Measurements from ENCODE around the gene RPL37. TPM values are rescaled to one million over a fixed set of nuclear protein-coding genes. Genes with fewer than 3 reads are reported as not detected.
"Not testable (repeated sequence)": the region's sequence is repeated elsewhere in the genome, so short reads cannot be mapped to it uniquely, and the experiment has no call there.

Gene RPL37
- total RNA-seq (ENCODE audit: low replicate concordance) = 164 and 642 TPM in 2 replicates

DNA sequence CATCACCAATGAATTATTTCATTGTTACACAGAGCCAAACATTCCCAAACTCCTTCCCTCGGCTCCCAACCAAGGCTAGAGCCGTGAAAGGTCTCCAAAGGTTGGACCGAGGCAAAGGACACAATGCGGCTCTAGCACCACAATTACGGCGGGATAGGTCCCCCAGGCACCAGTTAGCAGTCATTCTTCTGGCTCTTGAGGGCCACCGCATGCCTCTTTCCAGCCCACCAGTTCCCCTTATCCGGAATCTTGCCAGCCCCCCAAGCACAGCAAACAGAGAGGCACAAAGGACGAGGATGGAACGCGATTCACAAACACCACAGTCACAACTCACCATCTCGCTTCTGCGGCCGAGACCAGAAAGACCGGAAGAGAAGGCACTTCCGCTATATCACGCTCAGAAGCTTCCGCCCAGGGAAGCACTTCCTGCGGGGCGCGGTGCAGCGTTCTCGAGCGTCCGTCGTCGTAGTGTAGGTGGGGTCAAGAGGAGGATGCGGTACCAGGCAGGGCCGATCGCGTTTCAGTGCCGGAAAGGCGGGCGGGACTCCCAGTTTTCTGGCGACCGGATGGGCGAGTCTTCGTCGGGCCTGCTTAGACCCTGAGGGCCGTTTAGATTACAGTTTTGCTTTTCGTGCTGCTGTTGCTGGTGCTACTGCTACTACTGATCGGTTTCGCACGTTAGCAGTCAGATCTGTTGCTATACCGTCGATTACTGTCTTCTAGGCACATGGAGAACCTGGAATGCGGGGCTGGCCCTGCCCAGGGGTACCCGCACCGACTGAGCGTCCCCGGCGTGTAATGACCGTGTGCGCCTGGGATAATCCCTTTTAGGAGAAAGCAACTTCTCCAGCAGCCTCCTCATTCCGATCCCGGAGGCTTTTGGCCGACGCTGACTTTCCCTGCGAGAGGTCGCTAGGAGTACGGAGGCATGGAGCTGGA lies at the start of gene RPL37:
RPL37 (minus strand) TSS at position 374 of the 939 bp plus-strand sequence; CDS start at position 337, 37 bp downstream.
- peak within 1 kb of the TSS; percentile 97 for H3K4me3 ChIP-seq (ENCODE audit: low read depth, low read length)
- DNase-seq (ENCODE audit: low read depth) = peak; percentile 98
- TF ChIP-seq, protein P1, sequence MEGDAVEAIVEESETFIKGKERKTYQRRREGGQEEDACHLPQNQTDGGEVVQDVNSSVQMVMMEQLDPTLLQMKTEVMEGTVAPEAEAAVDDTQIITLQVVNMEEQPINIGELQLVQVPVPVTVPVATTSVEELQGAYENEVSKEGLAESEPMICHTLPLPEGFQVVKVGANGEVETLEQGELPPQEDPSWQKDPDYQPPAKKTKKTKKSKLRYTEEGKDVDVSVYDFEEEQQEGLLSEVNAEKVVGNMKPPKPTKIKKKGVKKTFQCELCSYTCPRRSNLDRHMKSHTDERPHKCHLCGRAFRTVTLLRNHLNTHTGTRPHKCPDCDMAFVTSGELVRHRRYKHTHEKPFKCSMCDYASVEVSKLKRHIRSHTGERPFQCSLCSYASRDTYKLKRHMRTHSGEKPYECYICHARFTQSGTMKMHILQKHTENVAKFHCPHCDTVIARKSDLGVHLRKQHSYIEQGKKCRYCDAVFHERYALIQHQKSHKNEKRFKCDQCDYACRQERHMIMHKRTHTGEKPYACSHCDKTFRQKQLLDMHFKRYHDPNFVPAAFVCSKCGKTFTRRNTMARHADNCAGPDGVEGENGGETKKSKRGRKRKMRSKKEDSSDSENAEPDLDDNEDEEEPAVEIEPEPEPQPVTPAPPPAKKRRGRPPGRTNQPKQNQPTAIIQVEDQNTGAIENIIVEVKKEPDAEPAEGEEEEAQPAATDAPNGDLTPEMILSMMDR (IDR thresholded peaks at IDR 0.05; ENCODE audit: insufficient read depth, low read length) = no peak

DNA sequence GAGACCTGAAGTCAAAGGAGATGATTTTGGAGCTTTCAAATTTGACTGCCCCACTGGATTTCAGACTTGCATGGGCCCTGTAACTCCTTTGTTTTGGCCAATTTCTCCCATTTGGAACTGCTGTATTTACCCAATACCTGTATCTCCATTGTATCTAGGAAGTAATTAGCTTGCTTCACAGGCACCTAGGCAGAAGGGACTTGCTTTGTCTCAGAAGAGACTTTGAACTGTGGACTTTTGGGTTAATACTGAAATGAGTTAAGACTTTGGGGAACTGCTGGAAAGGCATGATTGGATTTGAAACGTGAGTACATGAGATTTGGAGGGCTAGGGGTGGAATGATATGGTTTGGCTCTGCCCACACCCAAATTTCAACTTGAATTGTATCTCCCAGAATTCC lies 48.0 kb upstream of the RPL37 start:
- DNase-seq (ENCODE audit: low read depth); H3K4me3 ChIP-seq (ENCODE audit: low read depth, low read length): not testable (repeated sequence)

DNA sequence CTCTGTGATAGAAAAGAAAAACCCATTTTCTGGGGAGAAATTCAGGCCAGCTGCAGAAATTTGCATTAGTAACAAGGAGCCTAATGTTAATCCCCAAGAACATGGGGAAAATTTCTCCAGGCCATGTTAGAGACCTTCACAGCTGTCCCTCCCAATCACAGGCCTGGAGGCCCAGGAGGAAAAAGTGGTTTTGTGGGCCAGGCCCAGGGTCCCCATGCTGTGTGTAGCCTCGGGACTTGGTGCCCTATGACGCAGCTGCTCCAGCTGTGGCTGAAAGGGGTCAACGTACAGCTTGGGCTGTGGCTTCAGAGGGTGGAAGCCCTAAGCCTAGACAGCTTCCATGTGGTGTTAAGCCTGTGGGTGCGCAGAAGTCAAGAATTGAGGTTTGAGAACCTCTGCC lies 47.3 kb upstream of the RPL37 start:
- TF ChIP-seq, protein P1 (IDR thresholded peaks at IDR 0.05; ENCODE audit: insufficient read depth, low read length) = no peak
- DNase-seq (ENCODE audit: low read depth) = no peak
- H3K4me3 ChIP-seq (ENCODE audit: low read depth, low read length) = no peak overlapping the region

DNA sequence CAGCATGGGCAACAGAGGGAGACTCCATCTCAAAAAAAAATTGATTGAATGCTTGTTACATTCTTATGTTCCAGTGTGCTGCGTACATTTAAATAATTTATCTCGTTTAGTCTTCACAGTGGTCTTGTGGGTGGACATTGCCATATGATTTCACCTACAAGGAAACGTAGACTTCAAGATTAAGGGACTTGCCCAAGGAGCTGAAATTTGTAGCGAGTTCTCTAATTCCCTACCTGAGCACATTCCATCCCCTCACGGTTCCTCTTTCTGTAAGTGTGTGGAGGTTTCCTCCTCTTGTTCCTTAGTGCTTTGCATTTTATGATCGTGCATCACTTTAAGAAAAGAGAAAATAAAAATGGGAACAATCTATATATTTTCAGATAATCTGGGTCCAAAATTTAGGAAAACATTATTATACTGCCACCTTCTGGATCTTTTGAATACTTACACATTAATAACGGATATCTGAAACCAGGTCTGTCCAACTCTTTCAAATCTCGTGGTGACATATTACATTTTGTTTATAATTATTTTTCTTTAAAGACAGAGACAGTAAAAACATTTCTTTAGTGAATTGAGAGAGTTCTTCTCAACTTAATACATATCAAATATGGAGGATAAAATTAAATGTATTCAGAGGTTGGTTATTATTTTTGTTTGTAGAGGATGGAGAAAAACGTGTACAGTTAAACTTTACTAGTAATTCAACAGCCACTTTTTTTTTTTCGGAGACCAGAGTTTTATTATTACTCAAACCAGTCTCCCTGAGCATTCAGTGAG lies 44.3 kb upstream of the RPL37 start:
- TF ChIP-seq, protein P1 (IDR thresholded peaks at IDR 0.05; ENCODE audit: insufficient read depth, low read length) = peak; percentile 20
- H3K4me3 ChIP-seq (ENCODE audit: low read depth, low read length) = peak overlapping the region; percentile 40
- peak; percentile 63 for DNase-seq (ENCODE audit: low read depth)

DNA sequence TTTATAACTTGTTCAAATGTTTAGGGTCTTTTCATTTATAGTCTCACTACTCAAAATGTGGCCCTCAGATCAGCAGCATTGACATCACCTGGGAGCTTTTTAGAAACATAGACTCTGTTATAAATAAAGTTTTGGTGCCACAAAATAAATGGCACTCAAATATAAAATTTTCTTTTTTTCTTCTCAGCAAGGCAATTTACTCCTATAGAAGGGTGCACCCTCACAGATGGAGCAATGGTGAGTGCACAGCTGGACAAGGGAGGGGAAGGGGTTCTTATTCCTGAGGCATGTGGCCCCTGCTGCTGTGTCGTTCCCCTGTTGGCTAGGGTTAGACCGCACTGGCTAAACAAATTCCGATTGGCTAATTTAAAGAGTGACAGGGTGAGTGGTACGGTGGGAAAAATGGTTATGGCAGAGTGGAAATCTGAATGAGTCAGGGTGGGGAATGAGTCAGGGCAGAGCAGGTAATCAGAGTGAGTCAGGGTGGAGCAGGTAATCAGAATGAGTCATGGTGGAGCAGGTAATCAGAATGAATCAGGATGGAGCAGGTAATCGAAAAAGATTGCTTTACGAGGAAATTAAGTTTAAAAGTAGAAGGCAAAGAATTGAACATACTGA lies 42.5 kb upstream of the RPL37 start:
- TF ChIP-seq, protein P1 (IDR thresholded peaks at IDR 0.05; ENCODE audit: insufficient read depth, low read length) = no peak
- H3K4me3 ChIP-seq (ENCODE audit: low read depth, low read length) = no peak overlapping the region
- no peak for DNase-seq (ENCODE audit: low read depth)

DNA sequence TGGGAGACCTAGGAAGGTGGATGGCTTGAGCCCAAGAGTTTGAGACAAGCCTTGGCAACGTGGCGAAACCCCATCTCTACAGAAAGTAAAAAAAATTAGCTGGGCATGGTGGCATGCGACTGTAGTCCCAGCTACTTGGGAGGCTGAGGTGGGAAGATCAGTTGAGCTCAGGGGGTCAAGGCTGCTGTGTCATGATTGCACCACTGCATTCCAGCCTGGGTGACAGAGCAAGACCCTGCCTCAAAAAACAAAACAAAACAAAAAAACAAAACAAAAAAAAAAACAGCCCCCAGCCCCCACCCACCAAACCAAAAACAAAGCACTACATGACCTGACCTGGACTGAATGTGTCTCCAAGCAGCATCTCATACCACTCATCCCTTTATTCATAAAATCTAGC lies 40.9 kb upstream of the RPL37 start:
- no peak overlapping the region for H3K4me3 ChIP-seq (ENCODE audit: low read depth, low read length)
- TF ChIP-seq, protein P1 (IDR thresholded peaks at IDR 0.05; ENCODE audit: insufficient read depth, low read length) = no peak
- DNase-seq (ENCODE audit: low read depth) = no peak

Measured in fibroblast of the aortic adventitia (primary cell).